ENCODE results near the gene SIRT7. TPM values are rescaled to one million over a fixed set of nuclear protein-coding genes. Genes with fewer than 3 reads are reported as not detected.

SIRT7 gene
- total and polyA plus RNA-seq, 2 donors (not counting 3 experiments of a cell fraction or from before 2014, with no cell fraction given) = 11.6 to 28.8 TPM

DNA sequence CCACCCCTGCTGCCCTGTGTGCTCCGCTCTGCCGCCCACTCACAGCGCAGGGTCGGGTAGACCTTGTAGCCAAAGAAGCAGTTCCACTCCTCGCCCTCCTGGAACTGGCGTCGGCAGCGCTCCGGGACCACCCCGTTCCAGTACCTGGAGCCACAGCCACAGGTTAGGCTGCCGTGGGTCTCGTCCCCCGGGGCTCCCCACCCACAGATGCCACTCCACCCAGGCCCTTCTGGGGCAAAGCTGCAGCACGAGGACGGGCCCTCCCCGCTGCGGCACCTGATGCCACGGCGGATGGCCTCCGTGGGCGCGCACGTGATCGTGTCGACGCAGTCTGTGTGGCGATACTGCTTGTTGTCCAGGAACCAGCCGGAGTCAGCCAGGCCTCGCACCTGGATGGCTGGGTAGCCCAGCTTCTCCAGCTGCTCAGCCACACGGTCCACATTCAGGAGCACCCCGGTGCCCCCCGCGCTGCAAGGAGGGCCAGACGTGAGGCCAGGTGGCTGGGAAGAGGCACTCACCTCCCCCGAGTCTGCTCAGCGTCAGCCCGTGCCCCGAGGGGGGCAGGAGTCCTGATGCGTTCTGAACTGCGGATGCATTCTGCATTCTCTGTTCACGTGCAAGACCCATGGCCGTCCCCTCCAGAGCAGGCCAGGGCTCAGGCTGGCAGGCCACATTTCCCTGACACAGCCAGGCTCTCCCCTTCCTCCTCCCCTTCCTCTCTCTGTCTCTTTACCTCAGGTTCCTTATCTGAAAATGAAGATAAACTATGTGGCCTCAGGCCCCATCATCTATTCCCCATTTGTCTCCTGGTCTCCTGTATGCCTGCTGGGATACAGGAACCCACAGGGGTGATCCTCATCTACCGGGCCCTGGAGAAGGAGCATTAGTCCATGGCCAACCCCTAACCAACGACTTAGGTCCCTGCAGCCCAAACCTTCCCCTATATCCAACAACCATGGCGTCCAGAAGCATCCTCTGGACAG is 38.9 kb upstream of the SIRT7 start:
- dilution Hi-C loops (cut with MboI; ENCODE audit: extremely low pct_ligation_motif_present, low sequenced_read_pairs) = no loop called here
- ChIA-PET CTCF (interaction anchor here (2.3 kb wide), 1 partner anchor 65 kb away, joined by 8 read pairs; no protein-coding TSS in a partner anchor), POLR2A (no interaction called here)
- Histone ChIP-seq H2AFZ (ENCODE audit: low read depth, low read length) (no peak overlapping the region), H3K79me2 (ENCODE audit: control insufficient read depth, insufficient read depth, low read length) (no peaks in the 10 kb centered on the region), H3K9me3 (replicated peaks; ENCODE audit: control insufficient read depth, insufficient read depth, low read length) (no peaks in the 10 kb centered on the region), H3K27ac (ENCODE audit: insufficient read depth, low read depth, low read length) (no peak overlapping the region), H3K4me3 (replicated peaks in 1 of 3; ENCODE audit: insufficient read depth in 1 of 3, low read depth in 1 of 3, low read length in 3 of 3) (no peak overlapping the region), H3K4me1 (ENCODE audit: control insufficient read depth, extremely low read depth, insufficient read depth, low read length) (no peaks in the 10 kb centered on the region), H3K4me2 (ENCODE audit: insufficient read depth, low read length) (no peak overlapping the region), H3K9me1 (replicated peaks; ENCODE audit: control insufficient read depth, extremely low read depth, insufficient read depth, low read length) (no peaks in the 10 kb centered on the region), H3K36me3 (ENCODE audit: control insufficient read depth in 2 of 2, extremely low read depth in 1 of 2, insufficient read depth in 2 of 2, low read length in 2 of 2) (no peaks in the 10 kb centered on the region), H3K27me3 (ENCODE audit: control insufficient read depth in 2 of 2, insufficient read depth in 2 of 2, low read length in 2 of 2) (peaks cover 12 to 27% of the 10 kb centered on the region in 2 experiments), H4K20me1 (replicated peaks; ENCODE audit: control insufficient read depth, extremely low read depth, insufficient read depth, low read length) (no peaks in the 10 kb centered on the region), H3K9ac (replicated peaks; ENCODE audit: extremely low read depth, insufficient read depth, low read length) (no peak overlapping the region)
- DNase-seq (ENCODE audit: low read depth, low spot score) (no peak), FAIRE-seq (no peak)
- BruUV-seq (replicated peaks) = no TSS peak
- TF ChIP-seq MYC (IDR thresholded peaks at IDR 0.05; ENCODE audit: low read depth, low read length) (no peak), FOS (IDR thresholded peaks at IDR 0.05; ENCODE audit: borderline replicate concordance, insufficient read depth, low read length) (no peak), CTCF (IDR thresholded peaks at IDR 0.05; ENCODE audit: extremely low read depth in 1 of 2, insufficient read depth in 1 of 2, low read depth in 1 of 2, low read length in 2 of 2) (no peak), EZH2 (IDR thresholded peaks at IDR 0.05; ENCODE audit: borderline replicate concordance, low read depth, low read length, severe bottlenecking) (no peak), POLR2AphosphoS5 (IDR thresholded peaks at IDR 0.05; ENCODE audit: insufficient read depth, low read depth, low read length) (no peak), MAX (IDR thresholded peaks at IDR 0.05; ENCODE audit: insufficient read depth, insufficient read length) (no peak), JUN (IDR thresholded peaks at IDR 0.05; ENCODE audit: borderline replicate concordance, insufficient read depth, insufficient read length, low read depth) (no peak), GATA2 (IDR thresholded peaks at IDR 0.05; ENCODE audit: insufficient read depth, insufficient read length, low read depth, low read length) (no peak), POLR2A (IDR thresholded peaks at IDR 0.05; ENCODE audit: low read depth, low read length) (no peak)
- intact Hi-C loops (cut with micrococcal nuclease) = no loop called here
